HepG2 (cell line): ENCODE results near the gene ARFGEF3. TPM values are rescaled to one million over a fixed set of nuclear protein-coding genes. Genes with fewer than 3 reads are reported as not detected.
A peak's percentile ranks its signal among the peaks of the same experiment; 100 is the strongest.

ENCODE experiments used
- ARNT2 ChIP-seq: sonication (generic); formaldehyde crosslinking; IDR thresholded peaks from 2 replicates; pipeline ENCODE4 v1.8.0; 2022; ENCODE audit warnings: mild to moderate bottlenecking, low read depth, missing genetic modification reagents, moderate library complexity
- BRCA1 ChIP-seq: sonication (generic); formaldehyde crosslinking; IDR thresholded peaks from 2 replicates; pipeline ENCODE4 v1.4.0; 2020; ENCODE audit warnings: missing genetic modification reagents
- FIP1L1 ChIP-seq: fragments of 200-400 bp; formaldehyde crosslinking; IDR thresholded peaks from 2 replicates; pipeline ENCODE4 v1.6.1; 2018; ENCODE audit warnings: low read depth, mild to moderate bottlenecking, low read length, moderate library complexity, borderline replicate concordance; ENCODE audit not compliant: insufficient read depth
- RFX5 ChIP-seq: IDR thresholded peaks from 2 replicates; pipeline ENCODE4 v1.6.1; 2011; ENCODE audit warnings: low read depth, low read length, improper control_type of control experiment
- RNF2 ChIP-seq: fragments of 450-650 bp; conservative IDR thresholded peaks from 2 replicates; pipeline ENCODE4 v1.6.1; 2016; ENCODE audit warnings: low read depth
- YEATS4 ChIP-seq: sonication (generic); formaldehyde crosslinking; IDR thresholded peaks from 2 replicates; pipeline ENCODE4 v1.4.0; 2020; ENCODE audit warnings: missing genetic modification reagents, borderline replicate concordance
- ZEB1 ChIP-seq: IDR thresholded peaks from 2 replicates; pipeline ENCODE4 v1.6.1; 2012; ENCODE audit warnings: mild to moderate bottlenecking, low read depth, inconsistent platforms; ENCODE audit not compliant: insufficient replicate concordance
- ZFX ChIP-seq: sonication (generic); formaldehyde crosslinking; IDR thresholded peaks from 2 replicates; pipeline ENCODE4 v1.4.0; 2020; ENCODE audit warnings: mild to moderate bottlenecking, low read depth, missing genetic modification reagents, moderate library complexity
- ZFYVE20 ChIP-seq: sonication (generic); formaldehyde crosslinking; IDR thresholded peaks from 2 replicates; pipeline ENCODE4 v1.8.0; 2023; ENCODE audit warnings: low read depth, mild to moderate bottlenecking, moderate library complexity, missing genetic modification reagents, borderline replicate concordance
- ZKSCAN1 ChIP-seq: fragments of 150-350 bp; IDR thresholded peaks from 2 replicates; pipeline ENCODE4 v1.6.1; 2014; ENCODE audit warnings: low read length
- ZSCAN25 ChIP-seq: sonication (generic); formaldehyde crosslinking; IDR thresholded peaks from 2 replicates; pipeline ENCODE4 v1.8.0; 2022; ENCODE audit warnings: mild to moderate bottlenecking, missing genetic modification reagents
- polyA plus RNA-seq, 8 experiments: library from polyadenylated mRNA; depleted of rRNA in 3 of 8; stranded (reverse) in 7 of 8; unstranded in 1 of 8; fragments of >200 nt; fragmentation: Illumina TruSeq in 4 of 8; extraction: Trizol in 4 of 8; gene quantifications; 2 replicates each; pipeline versions ENCODE4 v1.2.1 to v1.2.3, GENCODE V29; 2011 to 2016; ENCODE audit warnings: low read depth in 4 of 8, missing spikeins in 1 of 8, mixed read lengths in 1 of 8; ENCODE audit not compliant: insufficient read depth in 1 of 8
- total RNA-seq, 5 experiments: library from RNA; depleted of rRNA; stranded (reverse); fragments of >200 nt; fragmentation: Illumina TruSeq; extraction: Trizol; gene quantifications; 2 replicates each; pipeline ENCODE4 v1.2.3, GENCODE V29; 2016; ENCODE audit warnings: low read depth in 1 of 5
- TF ChIP-seq, protein P1 (sequence below): sonication (generic); formaldehyde crosslinking; IDR thresholded peaks from 2 replicates; pipeline ENCODE4 v1.4.0; 2020; ENCODE audit warnings: low read depth, mild to moderate bottlenecking, missing genetic modification reagents
- TF ChIP-seq, protein P2 (sequence below): sonication (generic); formaldehyde crosslinking; IDR thresholded peaks from 2 replicates; pipeline ENCODE4 v1.8.0; 2022; ENCODE audit warnings: mild to moderate bottlenecking, missing genetic modification reagents, borderline replicate concordance
- TF ChIP-seq, protein P3 (sequence below): sonication (generic); formaldehyde crosslinking; IDR thresholded peaks from 2 replicates; pipeline ENCODE4 v1.5.0; 2020; ENCODE audit warnings: missing genetic modification reagents
- TF ChIP-seq, protein P4 (sequence below): sonication (generic); formaldehyde crosslinking; IDR thresholded peaks from 2 replicates; pipeline ENCODE4 v1.5.1; 2020; ENCODE audit warnings: missing genetic modification reagents, mild to moderate bottlenecking, borderline replicate concordance

ARFGEF3 gene
- total and polyA plus RNA-seq, 2 of the 13 experiments (the other 11 are each of a cell fraction or from before 2014, with no cell fraction given), result 0.60 to 2.6 TPM

DNA sequence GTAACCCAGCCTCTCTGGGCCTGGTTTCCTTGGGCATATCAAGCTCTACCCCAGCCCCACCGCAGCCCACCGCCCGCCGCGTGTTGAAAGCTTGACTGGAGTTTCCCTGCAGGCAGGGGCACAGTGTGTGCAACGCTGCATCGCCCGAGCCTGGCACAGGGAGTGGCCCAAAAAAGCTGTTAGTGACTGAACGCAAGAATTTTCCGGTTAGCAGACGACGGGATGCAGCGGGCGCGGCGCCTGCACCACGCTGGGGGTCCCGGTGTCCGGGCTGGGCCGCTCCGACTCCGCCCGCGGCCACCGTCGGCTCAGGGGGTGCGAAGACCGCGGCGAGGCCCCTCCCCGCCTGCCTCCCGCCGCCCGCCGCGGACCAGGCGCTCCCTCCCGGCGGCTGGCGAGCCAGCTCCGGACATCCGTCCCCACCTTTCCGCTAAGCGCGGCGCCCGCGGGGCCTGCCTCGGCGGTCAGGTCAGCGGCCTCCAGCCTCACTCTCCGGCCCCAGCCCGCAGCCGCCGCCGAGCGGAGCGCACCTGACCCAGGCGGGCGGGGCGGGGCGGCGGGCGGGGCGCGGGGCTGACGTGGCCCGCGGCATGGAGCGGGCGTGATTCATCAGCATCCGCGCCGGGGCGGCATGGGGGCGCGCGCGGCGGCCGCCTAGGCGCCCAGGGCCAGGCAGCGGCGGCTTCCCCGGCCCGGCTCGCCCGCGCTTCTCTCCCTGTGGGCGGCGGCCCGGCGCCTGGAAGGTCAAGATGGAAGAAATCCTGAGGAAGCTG, at the start of gene ARFGEF3 (continued):
- TF ChIP-seq, protein P1, sequence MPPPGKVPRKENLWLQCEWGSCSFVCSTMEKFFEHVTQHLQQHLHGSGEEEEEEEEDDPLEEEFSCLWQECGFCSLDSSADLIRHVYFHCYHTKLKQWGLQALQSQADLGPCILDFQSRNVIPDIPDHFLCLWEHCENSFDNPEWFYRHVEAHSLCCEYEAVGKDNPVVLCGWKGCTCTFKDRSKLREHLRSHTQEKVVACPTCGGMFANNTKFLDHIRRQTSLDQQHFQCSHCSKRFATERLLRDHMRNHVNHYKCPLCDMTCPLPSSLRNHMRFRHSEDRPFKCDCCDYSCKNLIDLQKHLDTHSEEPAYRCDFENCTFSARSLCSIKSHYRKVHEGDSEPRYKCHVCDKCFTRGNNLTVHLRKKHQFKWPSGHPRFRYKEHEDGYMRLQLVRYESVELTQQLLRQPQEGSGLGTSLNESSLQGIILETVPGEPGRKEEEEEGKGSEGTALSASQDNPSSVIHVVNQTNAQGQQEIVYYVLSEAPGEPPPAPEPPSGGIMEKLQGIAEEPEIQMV, result peak; percentile 74; the same call in 1 of the 2 replicates
- TF ChIP-seq RFX5, result no peak
- TF ChIP-seq ZEB1, result no peak
- no peak for TF ChIP-seq ZKSCAN1
- TF ChIP-seq ZFX (CRISPR knock-in tag), result peak; percentile 94
- TF ChIP-seq, protein P2, sequence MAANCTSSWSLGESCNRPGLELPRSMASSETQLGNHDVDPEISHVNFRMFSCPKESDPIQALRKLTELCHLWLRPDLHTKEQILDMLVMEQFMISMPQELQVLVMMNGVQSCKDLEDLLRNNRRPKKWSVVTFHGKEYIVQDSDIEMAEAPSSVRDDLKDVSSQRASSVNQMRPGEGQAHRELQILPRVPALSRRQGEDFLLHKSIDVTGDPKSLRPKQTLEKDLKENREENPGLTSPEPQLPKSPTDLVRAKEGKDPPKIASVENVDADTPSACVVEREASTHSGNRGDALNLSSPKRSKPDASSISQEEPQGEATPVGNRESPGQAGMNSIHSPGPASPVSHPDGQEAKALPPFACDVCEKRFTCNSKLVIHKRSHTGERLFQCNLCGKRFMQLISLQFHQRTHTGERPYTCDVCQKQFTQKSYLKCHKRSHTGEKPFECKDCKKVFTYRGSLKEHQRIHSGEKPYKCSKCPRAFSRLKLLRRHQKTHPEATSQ (CRISPR knock-in tag), result no peak
- TF ChIP-seq YEATS4 (CRISPR knock-in tag), result peak; percentile 67; the same call in 1 of the 2 replicates
- TF ChIP-seq ARNT2 (CRISPR knock-in tag), result peak; percentile 63; the same call in 1 of the 2 replicates
- TF ChIP-seq ZSCAN25 (CRISPR knock-in tag), result no peak
- TF ChIP-seq, protein P3, sequence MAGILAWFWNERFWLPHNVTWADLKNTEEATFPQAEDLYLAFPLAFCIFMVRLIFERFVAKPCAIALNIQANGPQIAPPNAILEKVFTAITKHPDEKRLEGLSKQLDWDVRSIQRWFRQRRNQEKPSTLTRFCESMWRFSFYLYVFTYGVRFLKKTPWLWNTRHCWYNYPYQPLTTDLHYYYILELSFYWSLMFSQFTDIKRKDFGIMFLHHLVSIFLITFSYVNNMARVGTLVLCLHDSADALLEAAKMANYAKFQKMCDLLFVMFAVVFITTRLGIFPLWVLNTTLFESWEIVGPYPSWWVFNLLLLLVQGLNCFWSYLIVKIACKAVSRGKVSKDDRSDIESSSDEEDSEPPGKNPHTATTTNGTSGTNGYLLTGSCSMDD (CRISPR knock-in tag), result no peak
- no peak for TF ChIP-seq FIP1L1
- TF ChIP-seq BRCA1 (CRISPR knock-in tag), result no peak
- TF ChIP-seq ZFYVE20 (CRISPR knock-in tag), result 0 out of 2 replicates have a peak, but pooled peaks have one; percentile 72
- peak; percentile 69 for TF ChIP-seq RNF2
- TF ChIP-seq, protein P4, sequence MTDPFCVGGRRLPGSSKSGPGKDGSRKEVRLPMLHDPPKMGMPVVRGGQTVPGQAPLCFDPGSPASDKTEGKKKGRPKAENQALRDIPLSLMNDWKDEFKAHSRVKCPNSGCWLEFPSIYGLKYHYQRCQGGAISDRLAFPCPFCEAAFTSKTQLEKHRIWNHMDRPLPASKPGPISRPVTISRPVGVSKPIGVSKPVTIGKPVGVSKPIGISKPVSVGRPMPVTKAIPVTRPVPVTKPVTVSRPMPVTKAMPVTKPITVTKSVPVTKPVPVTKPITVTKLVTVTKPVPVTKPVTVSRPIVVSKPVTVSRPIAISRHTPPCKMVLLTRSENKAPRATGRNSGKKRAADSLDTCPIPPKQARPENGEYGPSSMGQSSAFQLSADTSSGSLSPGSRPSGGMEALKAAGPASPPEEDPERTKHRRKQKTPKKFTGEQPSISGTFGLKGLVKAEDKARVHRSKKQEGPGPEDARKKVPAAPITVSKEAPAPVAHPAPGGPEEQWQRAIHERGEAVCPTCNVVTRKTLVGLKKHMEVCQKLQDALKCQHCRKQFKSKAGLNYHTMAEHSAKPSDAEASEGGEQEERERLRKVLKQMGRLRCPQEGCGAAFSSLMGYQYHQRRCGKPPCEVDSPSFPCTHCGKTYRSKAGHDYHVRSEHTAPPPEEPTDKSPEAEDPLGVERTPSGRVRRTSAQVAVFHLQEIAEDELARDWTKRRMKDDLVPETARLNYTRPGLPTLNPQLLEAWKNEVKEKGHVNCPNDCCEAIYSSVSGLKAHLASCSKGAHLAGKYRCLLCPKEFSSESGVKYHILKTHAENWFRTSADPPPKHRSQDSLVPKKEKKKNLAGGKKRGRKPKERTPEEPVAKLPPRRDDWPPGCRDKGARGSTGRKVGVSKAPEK (CRISPR knock-in tag), result 0 out of 2 replicates have a peak, but pooled peaks have one; percentile 9
